Uterus (tissue), 4 donors: Measurements from ENCODE around the gene NMNAT1. TPM values are rescaled to one million over a fixed set of nuclear protein-coding genes. Genes with fewer than 3 reads are reported as not detected.

ENCODE experiments used
- DNase-seq, 2 donors: peaks; one replicate each; pipeline ENCODE4 v3.0.0-alpha.2; 2019 to 2020
- H3K27ac ChIP-seq, 2 donors: fragments of 200-600 bp; sonication (generic); 1 replicate in 1 of 2; 2 replicates in 1 of 2; pipeline ENCODE4 v1.5.1; 2016 to 2018
- H3K27me3 ChIP-seq, 2 donors: fragments of 200-600 bp; sonication (generic); one replicate each; pipeline ENCODE4 v1.5.1; 2018 to 2019; ENCODE audit warnings: control low read depth in 1 of 2
- H3K36me3 ChIP-seq, 2 donors: fragments of 200-600 bp; sonication (generic); one replicate each; pipeline ENCODE4 v1.5.1; 2019; ENCODE audit warnings: control low read depth in 1 of 2
- H3K4me1 ChIP-seq, 2 donors: fragments of 200-600 bp; sonication (generic); one replicate each; pipeline ENCODE4 v1.5.1; 2018 to 2019; ENCODE audit warnings: control low read depth in 1 of 2
- H3K4me3 ChIP-seq, 2 donors: fragments of 200-600 bp; sonication (generic); 1 replicate in 1 of 2; 2 replicates in 1 of 2; pipeline ENCODE4 v1.5.1; 2018 to 2019; ENCODE audit warnings: mild to moderate bottlenecking in 1 of 2
- H3K9me3 ChIP-seq, 2 donors: fragments of 200-600 bp; sonication (generic); one replicate each; pipeline ENCODE4 v1.5.1; 2019; ENCODE audit warnings: control low read depth in 1 of 2
- CTCF ChIP-seq, 4 experiments: fragments of 200-600 bp in 2 of 4; fragments of 450-650 bp in 2 of 4; sonication (generic) in 2 of 4; IDR thresholded peaks; one replicate each; pipeline ENCODE4 v1.5.1; 2016 to 2019; ENCODE audit warnings: antibody characterized with exemption in 4 of 4, mild to moderate bottlenecking in 2 of 4, moderate library complexity in 1 of 4
- POLR2A ChIP-seq, 2 donors: fragments of 450-650 bp; IDR thresholded peaks; one replicate each; pipeline ENCODE4 v1.6.1; 2016; ENCODE audit warnings: antibody characterized with exemption in 2 of 2, mild to moderate bottlenecking in 1 of 2, moderate library complexity in 1 of 2
- intact Hi-C: fragments of 100-400 bp; cut with DNase I; formaldehyde crosslinking; loops from one replicate; pipeline ENCODE4 v1.15.1; 2023; ENCODE audit warnings: low total_unique reads
- total RNA-seq, 4 donors: library from RNA; depleted of rRNA in 3 of 4; stranded (reverse); fragments of >200 nt in 3 of 4; gene quantifications; one replicate each; pipeline versions ENCODE4 v1.1.0 to v1.2.4, GENCODE V29; 2014 to 2023
- donor health status: DM: yes; HTN: yes; CAD: no.

The NMNAT1 gene
- total RNA-seq, 4 donors from 2014 or later = 1.8 to 41.5 (median 12.7) TPM

- no peak for TF ChIP-seq POLR2A (IDR thresholded peaks at IDR 0.05)
- TF ChIP-seq CTCF (IDR thresholded peaks at IDR 0.05) = no peak
- H3K4me1 ChIP-seq = peaks cover 0 to 3% of the 10 kb centered on the region in 2 donors
- no peak for DNase-seq
- no peak overlapping the region for H3K27ac ChIP-seq
- no peak overlapping the region for H3K4me3 ChIP-seq
- H3K27me3 ChIP-seq = no peaks in the 10 kb centered on the region
- intact Hi-C loops = no loop called here
- H3K36me3 ChIP-seq = no peaks in the 10 kb centered on the region
- no peaks in the 10 kb centered on the region for H3K9me3 ChIP-seq
Measured at GRCh38 chr1:9902060-9902452, 41.2 kb upstream of the NMNAT1 start.

GRCh38 chr1:9903801-9904527, 39.3 kb upstream of the NMNAT1 start:
- Histone ChIP-seq H3K27ac (no peak overlapping the region), H3K27me3 (no peaks in the 10 kb centered on the region), H3K4me3 (no peak overlapping the region), H3K9me3 (no peaks in the 10 kb centered on the region), H3K36me3 (no peaks in the 10 kb centered on the region), H3K4me1 (peaks cover 3 to 5% of the 10 kb centered on the region in 2 donors)
- no peak for DNase-seq
- no peak for TF ChIP-seq POLR2A (IDR thresholded peaks at IDR 0.05)
- no peak for TF ChIP-seq CTCF (IDR thresholded peaks at IDR 0.05)
- intact Hi-C loops = no loop called here

GRCh38 chr1:9904596-9904995, 38.7 kb upstream of the NMNAT1 start:
- TF ChIP-seq POLR2A (IDR thresholded peaks at IDR 0.05) (no peak), CTCF (IDR thresholded peaks at IDR 0.05) (no peak)

GRCh38 chr1:9905010-9905409, 38.3 kb upstream of the NMNAT1 start:
- TF ChIP-seq CTCF (IDR thresholded peaks at IDR 0.05) (no peak), POLR2A (IDR thresholded peaks at IDR 0.05) (no peak)
- no peaks in the 10 kb centered on the region for H3K36me3 ChIP-seq
- no peak overlapping the region for H3K27ac ChIP-seq
- H3K4me1 ChIP-seq = peaks cover 7 to 8% of the 10 kb centered on the region in 2 donors
- intact Hi-C loops = no loop called here
- H3K4me3 ChIP-seq = no peak overlapping the region
- no peaks in the 10 kb centered on the region for H3K9me3 ChIP-seq
- no peaks in the 10 kb centered on the region for H3K27me3 ChIP-seq
- no peak for DNase-seq

More at GRCh38 chr1:9904596-9904995, 38.7 kb upstream of the NMNAT1 start:
- Histone ChIP-seq H3K36me3 (no peaks in the 10 kb centered on the region), H3K27me3 (no peaks in the 10 kb centered on the region), H3K4me3 (no peak overlapping the region), H3K27ac (no peak overlapping the region), H3K4me1 (peaks cover 7 to 8% of the 10 kb centered on the region in 2 donors), H3K9me3 (no peaks in the 10 kb centered on the region)
- DNase-seq = no peak
- intact Hi-C loops = no loop called here

- no peak for TF ChIP-seq CTCF (IDR thresholded peaks at IDR 0.05)
- TF ChIP-seq POLR2A (IDR thresholded peaks at IDR 0.05) = no peak
- DNase-seq = no peak
- intact Hi-C loops = no loop called here
Measured at GRCh38 chr1:9906466-9906865, 36.8 kb upstream of the NMNAT1 start.

More at GRCh38 chr1:9906466-9906865, 36.8 kb upstream of the NMNAT1 start:
- Histone ChIP-seq H3K36me3 (no peaks in the 10 kb centered on the region), H3K27ac (no peak overlapping the region), H3K9me3 (no peaks in the 10 kb centered on the region), H3K4me1 (peaks cover 7 to 8% of the 10 kb centered on the region in 2 donors), H3K27me3 (no peaks in the 10 kb centered on the region), H3K4me3 (no peak overlapping the region)
